ENCODE measurements around the gene YWHAQ. TPM values are rescaled to one million over a fixed set of nuclear protein-coding genes. Genes with fewer than 3 reads are reported as not detected.

Gene YWHAQ
- total RNA-seq, 2 donors from 2014 or later, result 158 to 183 TPM

GRCh38 chr2:9650119-9650821 is 19.5 kb upstream of the YWHAQ start:
- no peak for ATAC-seq (ENCODE audit: insufficient number of reproducible peaks, low FRiP score, low read depth)
- H3K9me3 ChIP-seq, result no peaks in the 10 kb centered on the region
- H3K4me3 ChIP-seq, result no peak overlapping the region
- H3K27me3 ChIP-seq (replicated peaks; ENCODE audit: insufficient read depth), result no peaks in the 10 kb centered on the region
- no peak overlapping the region for H3K27ac ChIP-seq
- TF ChIP-seq CTCF (IDR thresholded peaks at IDR 0.05), result no peak
- DNase-seq (ENCODE audit: low spot score), result no peak
- no peaks in the 10 kb centered on the region for H3K4me1 ChIP-seq (ENCODE audit: control insufficient read depth in 1 of 2, low read depth in 2 of 2)
- H3K36me3 ChIP-seq, result no peaks in the 10 kb centered on the region

GRCh38 chr2:9649261-9649660 is 18.5 kb upstream of the YWHAQ start:
- Histone ChIP-seq H3K36me3 (no peaks in the 10 kb centered on the region), H3K27ac (no peak overlapping the region), H3K4me3 (no peak overlapping the region), H3K4me1 (ENCODE audit: control insufficient read depth in 1 of 2, low read depth in 2 of 2) (no peaks in the 10 kb centered on the region), H3K9me3 (no peaks in the 10 kb centered on the region), H3K27me3 (replicated peaks; ENCODE audit: insufficient read depth) (no peaks in the 10 kb centered on the region)
- DNase-seq (ENCODE audit: low spot score), result no peak
- no peak for TF ChIP-seq CTCF (IDR thresholded peaks at IDR 0.05)
- no peak for ATAC-seq (ENCODE audit: insufficient number of reproducible peaks, low FRiP score, low read depth)

- DNase-seq (ENCODE audit: low spot score) (no peak), ATAC-seq (ENCODE audit: insufficient number of reproducible peaks, low FRiP score, low read depth) (no peak)
- Histone ChIP-seq H3K9me3 (no peaks in the 10 kb centered on the region), H3K27me3 (replicated peaks; ENCODE audit: insufficient read depth) (no peaks in the 10 kb centered on the region), H3K4me1 (ENCODE audit: control insufficient read depth in 1 of 2, low read depth in 2 of 2) (no peaks in the 10 kb centered on the region), H3K27ac (no peak overlapping the region), H3K36me3 (no peaks in the 10 kb centered on the region), H3K4me3 (no peak overlapping the region)
- no peak for TF ChIP-seq CTCF (IDR thresholded peaks at IDR 0.05)
These were observed 18.0 kb upstream of the YWHAQ start for GRCh38 chr2:9648821-9649220.

GRCh38 chr2:9647884-9648283 is 17.1 kb upstream of the YWHAQ start:
- Histone ChIP-seq H3K27me3 (replicated peaks; ENCODE audit: insufficient read depth) (no peaks in the 10 kb centered on the region), H3K9me3 (no peaks in the 10 kb centered on the region), H3K4me3 (no peak overlapping the region), H3K27ac (no peak overlapping the region), H3K36me3 (no peaks in the 10 kb centered on the region), H3K4me1 (ENCODE audit: control insufficient read depth in 1 of 2, low read depth in 2 of 2) (no peaks in the 10 kb centered on the region)
- no peak for TF ChIP-seq CTCF (IDR thresholded peaks at IDR 0.05)
- no peak for DNase-seq (ENCODE audit: low spot score)
- no peak for ATAC-seq (ENCODE audit: insufficient number of reproducible peaks, low FRiP score, low read depth)

GRCh38 chr2:9646196-9647030 is 15.6 kb upstream of the YWHAQ start:
- no peaks in the 10 kb centered on the region for H3K36me3 ChIP-seq
- H3K4me1 ChIP-seq (ENCODE audit: control insufficient read depth in 1 of 2, low read depth in 2 of 2), result no peaks in the 10 kb centered on the region
- H3K9me3 ChIP-seq, result no peaks in the 10 kb centered on the region
- H3K4me3 ChIP-seq, result no peak overlapping the region
- no peaks in the 10 kb centered on the region for H3K27me3 ChIP-seq (replicated peaks; ENCODE audit: insufficient read depth)
- no peak for DNase-seq (ENCODE audit: low spot score)
- H3K27ac ChIP-seq, result no peak overlapping the region
- no peak for TF ChIP-seq CTCF (IDR thresholded peaks at IDR 0.05)
- no peak for ATAC-seq (ENCODE audit: insufficient number of reproducible peaks, low FRiP score, low read depth)
